Neural cell (in vitro differentiated cells): ENCODE results near the gene MAML2.

Experiments used
- CTCF ChIP-seq: fragments of 450-650 bp; IDR thresholded peaks from 2 replicates; pipeline ENCODE4 v1.5.1; 2014; ENCODE audit warnings: antibody characterized with exemption, mild to moderate bottlenecking, moderate library complexity; ENCODE audit not compliant: poor library complexity, severe bottlenecking
- EP300 ChIP-seq: fragments of 450-650 bp; conservative IDR thresholded peaks from 2 replicates; pipeline ENCODE4 v1.6.1; 2014; ENCODE audit warnings: antibody characterized with exemption, mild to moderate bottlenecking, moderate library complexity; ENCODE audit not compliant: poor library complexity, severe bottlenecking
- EZH2 ChIP-seq: fragments of 200-600, 300-800 bp; shearing (Covaris generic), sonication (generic); IDR thresholded peaks from 2 replicates; pipeline ENCODE4 v1.6.1; 2014; ENCODE audit warnings: antibody characterized with exemption, low read length, borderline replicate concordance, mild to moderate bottlenecking; ENCODE audit not compliant: insufficient read depth, poor library complexity, severe bottlenecking
- POLR2AphosphoS5 ChIP-seq: IDR thresholded peaks from 2 replicates; pipeline ENCODE4 v1.6.1; 2012
- RAD21 ChIP-seq: fragments of 450-650 bp; conservative IDR thresholded peaks from 2 replicates; pipeline ENCODE4 v1.6.1; 2014; ENCODE audit warnings: antibody characterized with exemption, mild to moderate bottlenecking, moderate library complexity
- SMC3 ChIP-seq: fragments of 450-650 bp; conservative IDR thresholded peaks from 2 replicates; pipeline ENCODE4 v1.6.1; 2014; ENCODE audit warnings: antibody characterized with exemption, mild to moderate bottlenecking, moderate library complexity; ENCODE audit not compliant: poor library complexity
- TAF1 ChIP-seq: IDR thresholded peaks from 2 replicates; pipeline ENCODE4 v1.6.1; 2012; ENCODE audit warnings: low read depth

- TF ChIP-seq CTCF (no peak), EZH2 (no peak), POLR2AphosphoS5 (no peak), RAD21 (no peak), SMC3 (no peak), TAF1 (no peak), EP300 (no peak)
Observed at GRCh38 chr11:96334219-96334618, 8.8 kb downstream of the MAML2 start.
